Astrocyte (in vitro differentiated cells and primary cell): Measurements from ENCODE around the gene ASCL1.

Experiments
- CTCF ChIP-seq: IDR thresholded peaks from 2 replicates; pipeline ENCODE4 v1.5.1; 2011; ENCODE audit warnings: low read depth, mild to moderate bottlenecking, inconsistent platforms, low read length, moderate library complexity; ENCODE audit not compliant: insufficient read depth
- EZH2 ChIP-seq: IDR thresholded peaks from 2 replicates; pipeline ENCODE4 v1.6.1; 2012; ENCODE audit warnings: mild to moderate bottlenecking, low read length, inconsistent platforms; ENCODE audit not compliant: insufficient read depth

- TF ChIP-seq CTCF (no peak), EZH2 (no peak)
These were observed 36.2 kb upstream of the ASCL1 start for GRCh38 chr12:102921240-102921639.
